Measurements from ENCODE around the gene TMEM53. TPM values are rescaled to one million over a fixed set of nuclear protein-coding genes. Genes with fewer than 3 reads are reported as not detected.

Gene TMEM53
- total RNA-seq, 4 donors from 2014 or later: 5.2 to 23.4 (median 9.9) TPM

DNA sequence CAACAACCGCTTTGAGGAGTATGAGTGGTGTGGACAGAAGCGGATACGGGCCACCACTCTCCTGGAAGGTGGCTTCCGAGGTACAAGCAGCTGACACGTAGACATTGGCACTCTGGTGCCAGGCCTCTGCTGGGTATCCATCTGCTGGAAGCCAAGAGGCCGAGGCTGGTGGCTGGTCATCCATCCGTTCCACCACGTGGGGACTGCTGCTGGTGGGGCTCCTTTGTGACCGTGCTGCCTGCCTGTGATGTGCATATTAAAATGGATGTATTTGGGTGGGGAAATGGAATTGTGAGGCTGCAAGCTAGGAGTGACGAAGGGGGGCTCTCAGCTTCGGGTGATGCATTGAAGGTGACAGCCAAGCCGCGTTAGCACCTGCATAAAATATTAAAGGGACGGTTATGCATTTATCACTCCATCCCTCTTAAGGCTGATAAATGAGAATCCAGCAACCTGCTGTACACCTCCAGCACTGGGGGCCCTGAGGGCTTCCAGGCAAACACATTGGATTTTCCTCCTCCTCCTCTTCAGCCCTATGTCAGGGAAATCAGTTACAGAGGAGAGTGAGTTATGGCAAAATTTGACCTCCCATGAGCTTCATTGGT lies 38.1 kb downstream of the TMEM53 start:
- no peak overlapping the region for H3K4me3 ChIP-seq (ENCODE audit: low read depth, poor library complexity, severe bottlenecking)
- TF ChIP-seq, protein P1, sequence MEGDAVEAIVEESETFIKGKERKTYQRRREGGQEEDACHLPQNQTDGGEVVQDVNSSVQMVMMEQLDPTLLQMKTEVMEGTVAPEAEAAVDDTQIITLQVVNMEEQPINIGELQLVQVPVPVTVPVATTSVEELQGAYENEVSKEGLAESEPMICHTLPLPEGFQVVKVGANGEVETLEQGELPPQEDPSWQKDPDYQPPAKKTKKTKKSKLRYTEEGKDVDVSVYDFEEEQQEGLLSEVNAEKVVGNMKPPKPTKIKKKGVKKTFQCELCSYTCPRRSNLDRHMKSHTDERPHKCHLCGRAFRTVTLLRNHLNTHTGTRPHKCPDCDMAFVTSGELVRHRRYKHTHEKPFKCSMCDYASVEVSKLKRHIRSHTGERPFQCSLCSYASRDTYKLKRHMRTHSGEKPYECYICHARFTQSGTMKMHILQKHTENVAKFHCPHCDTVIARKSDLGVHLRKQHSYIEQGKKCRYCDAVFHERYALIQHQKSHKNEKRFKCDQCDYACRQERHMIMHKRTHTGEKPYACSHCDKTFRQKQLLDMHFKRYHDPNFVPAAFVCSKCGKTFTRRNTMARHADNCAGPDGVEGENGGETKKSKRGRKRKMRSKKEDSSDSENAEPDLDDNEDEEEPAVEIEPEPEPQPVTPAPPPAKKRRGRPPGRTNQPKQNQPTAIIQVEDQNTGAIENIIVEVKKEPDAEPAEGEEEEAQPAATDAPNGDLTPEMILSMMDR (IDR thresholded peaks at IDR 0.05): no peak
- TF ChIP-seq POLR2A (IDR thresholded peaks at IDR 0.05): no peak
- WGBS, 2 donors: 80 to 84% methylated on average over 14 of the region's 14 CpGs
- intact Hi-C loops (cut with DNase I; ENCODE audit: low total_unique reads): no loop called here
- DNase-seq (ENCODE audit: low spot score in 2 of 2): no peak

DNA sequence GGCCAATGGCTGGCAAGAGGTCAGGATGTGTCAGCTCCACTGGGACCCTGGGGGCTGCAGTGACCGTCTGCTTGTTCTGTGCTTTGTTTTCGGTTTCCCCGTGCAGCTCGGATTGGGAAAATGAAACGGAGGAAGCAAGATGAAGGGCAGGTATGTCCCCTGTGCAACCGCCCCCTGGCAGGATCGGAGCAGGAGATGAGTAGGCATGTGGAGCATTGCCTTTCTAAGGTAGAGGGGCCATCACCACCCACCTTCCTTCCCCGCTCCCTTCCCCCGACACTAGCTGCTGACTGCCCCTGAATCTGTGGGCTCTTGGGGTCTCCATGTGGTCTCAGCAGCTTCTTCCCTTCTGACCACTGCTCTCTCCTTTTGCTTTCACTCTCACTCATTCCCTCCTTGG lies 38.8 kb downstream of the TMEM53 start:
- TF ChIP-seq POLR2A (IDR thresholded peaks at IDR 0.05): no peak
- TF ChIP-seq, protein P1 (IDR thresholded peaks at IDR 0.05): no peak
- no peak for DNase-seq (ENCODE audit: low spot score in 2 of 2)
- intact Hi-C loops (cut with DNase I; ENCODE audit: low total_unique reads): no loop called here
- WGBS, 2 donors: 85 to 94% methylated on average over 9 of the region's 9 CpGs
- H3K4me3 ChIP-seq (ENCODE audit: low read depth, poor library complexity, severe bottlenecking): no peak overlapping the region

DNA sequence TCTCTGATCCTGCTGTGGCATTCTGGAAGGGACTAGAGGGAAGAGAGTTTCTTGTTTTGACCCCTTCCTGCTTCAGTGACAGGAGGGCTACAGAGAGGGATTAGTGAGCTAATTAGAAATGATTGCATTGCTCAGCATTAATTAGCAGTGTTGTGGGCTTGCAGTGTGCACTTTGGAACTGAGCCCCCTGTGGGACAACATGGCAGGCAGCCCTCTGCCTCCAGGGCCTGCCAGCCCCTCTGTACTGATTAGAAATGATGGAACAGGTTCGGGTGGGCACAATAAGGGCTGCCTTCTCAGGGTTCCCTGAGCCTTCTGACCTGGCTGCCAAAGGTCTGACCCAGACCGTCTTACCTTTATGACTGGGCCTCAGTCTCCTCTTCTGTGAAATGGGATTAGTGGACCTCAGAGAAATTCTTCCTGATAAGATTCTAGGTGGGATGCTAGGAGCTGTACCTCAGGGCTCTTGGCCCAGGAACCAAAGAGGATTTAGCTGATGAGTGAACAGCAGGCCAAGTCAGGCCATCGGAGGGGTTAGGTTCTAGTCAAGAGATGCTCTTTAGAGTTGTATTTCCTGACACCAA lies 39.6 kb downstream of the TMEM53 start:
- TF ChIP-seq POLR2A (IDR thresholded peaks at IDR 0.05): no peak
- TF ChIP-seq, protein P1 (IDR thresholded peaks at IDR 0.05): no peak
- no peak for DNase-seq (ENCODE audit: low spot score in 2 of 2)
- no peak overlapping the region for H3K4me3 ChIP-seq (ENCODE audit: low read depth, poor library complexity, severe bottlenecking)
- intact Hi-C loops (cut with DNase I; ENCODE audit: low total_unique reads): no loop called here
- 81 to 91% methylated on average over 3 of the region's 3 CpGs for WGBS, 2 donors

DNA sequence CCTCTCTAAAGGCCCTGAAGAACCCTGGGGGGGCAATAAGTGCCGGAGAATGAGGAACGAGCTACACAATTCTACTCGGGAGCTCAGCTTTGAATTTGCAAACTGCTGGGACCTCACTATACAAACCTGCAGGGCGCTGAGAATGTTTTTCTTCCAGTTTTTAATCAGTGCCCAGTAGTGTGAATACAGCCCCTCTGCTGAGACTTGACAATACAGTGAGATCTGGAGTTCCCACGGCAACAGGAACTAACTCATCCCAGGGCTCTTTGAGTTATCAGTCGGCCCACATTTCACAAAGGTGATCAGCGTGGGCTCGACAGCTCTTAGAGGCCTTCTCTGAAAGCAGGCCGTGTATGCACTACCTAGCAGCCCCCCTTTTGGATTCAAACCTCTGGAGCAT lies 41.7 kb downstream of the TMEM53 start:
- TF ChIP-seq, protein P1 (IDR thresholded peaks at IDR 0.05): no peak
- no peak for TF ChIP-seq POLR2A (IDR thresholded peaks at IDR 0.05)
- intact Hi-C loops (cut with DNase I; ENCODE audit: low total_unique reads): no loop called here
- peak overlapping the region; percentile 76 for H3K4me3 ChIP-seq (ENCODE audit: low read depth, poor library complexity, severe bottlenecking)
- DNase-seq (ENCODE audit: low spot score in 2 of 2): no peak
- WGBS, 2 donors: 18 to 29% methylated on average over 5 to 9 of the region's 9 CpGs

DNA sequence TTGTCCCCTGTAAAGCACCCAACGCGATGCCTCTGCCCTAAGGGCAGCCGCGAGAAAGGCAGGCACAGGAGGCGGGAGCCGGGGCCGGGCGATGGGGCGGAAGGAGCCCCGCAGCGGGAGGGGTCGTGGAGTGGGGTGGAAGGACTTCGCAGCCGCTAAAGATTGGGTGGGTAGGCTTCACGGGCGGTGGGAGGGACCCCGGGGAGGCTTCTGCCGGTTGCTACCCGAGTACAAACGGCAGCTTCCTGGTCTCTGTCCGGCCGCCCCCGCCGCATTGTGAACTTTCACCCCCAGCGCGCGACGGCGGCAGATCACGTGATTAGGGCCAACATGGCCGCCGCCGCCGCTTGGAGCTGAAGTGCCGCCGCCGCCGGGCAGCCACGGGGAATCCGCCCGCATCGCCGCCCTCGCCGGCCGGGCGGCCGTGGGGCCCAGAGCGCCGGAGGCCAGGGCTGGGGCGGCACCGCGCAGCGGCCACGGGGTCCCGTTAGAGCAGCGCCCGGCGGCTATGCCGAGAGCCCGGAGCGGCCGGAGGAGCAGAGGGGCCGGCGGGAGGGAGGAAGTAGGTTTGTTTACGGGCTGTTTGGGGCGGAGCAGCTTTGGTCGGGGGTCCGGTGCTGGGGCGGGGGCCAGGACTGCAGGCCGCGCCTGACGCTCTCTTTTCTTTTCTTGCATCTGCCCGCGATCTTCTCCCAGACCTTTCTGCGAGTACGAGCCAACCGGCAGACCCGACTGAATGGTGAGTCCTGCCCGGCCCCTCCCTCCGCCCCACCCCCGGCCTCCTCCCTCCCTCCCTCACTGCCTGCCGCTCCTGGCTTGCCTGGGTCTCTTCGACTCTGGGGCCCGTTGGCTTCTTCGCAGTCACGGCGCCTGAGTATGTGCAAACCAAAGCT lies 42.4 kb downstream of the TMEM53 start:
- H3K4me3 ChIP-seq (ENCODE audit: low read depth, poor library complexity, severe bottlenecking): peak overlapping the region; percentile 76
- peak in 1 of 2 donors; percentile 53 for TF ChIP-seq POLR2A (IDR thresholded peaks at IDR 0.05)
- TF ChIP-seq, protein P1 (IDR thresholded peaks at IDR 0.05): no peak
- peak; percentile 86 to 98 for DNase-seq (ENCODE audit: low spot score in 2 of 2)
- 1% methylated on average over 40 to 46 of the region's 88 CpGs for WGBS, 2 donors
- intact Hi-C loops (cut with DNase I; ENCODE audit: low total_unique reads): no loop called here

All from lower leg skin (tissue), 4 donors.